Suprapubic skin (tissue), 3 donors: ENCODE measurements around the gene CDHR3.

Source experiments
- EP300 ChIP-seq: sonication (generic); formaldehyde crosslinking; IDR thresholded peaks from one replicate; pipeline ENCODE4 v1.6.1; 2017; ENCODE audit warnings: antibody characterized with exemption
- POLR2A ChIP-seq, 2 donors: fragments of 450-650 bp; IDR thresholded peaks; one replicate each; pipeline ENCODE4 v1.6.1; 2017; ENCODE audit warnings: antibody characterized with exemption in 2 of 2, mild to moderate bottlenecking in 2 of 2, moderate library complexity in 2 of 2
- TF ChIP-seq, protein P1 (sequence below), 2 donors: fragments of 200-600 bp in 1 of 2; fragments of 450-650 bp in 1 of 2; sonication (generic) in 1 of 2; IDR thresholded peaks; one replicate each; pipeline ENCODE4 v1.5.1; 2016 to 2019; ENCODE audit warnings: antibody characterized with exemption in 2 of 2, mild to moderate bottlenecking in 1 of 2, moderate library complexity in 1 of 2

DNA sequence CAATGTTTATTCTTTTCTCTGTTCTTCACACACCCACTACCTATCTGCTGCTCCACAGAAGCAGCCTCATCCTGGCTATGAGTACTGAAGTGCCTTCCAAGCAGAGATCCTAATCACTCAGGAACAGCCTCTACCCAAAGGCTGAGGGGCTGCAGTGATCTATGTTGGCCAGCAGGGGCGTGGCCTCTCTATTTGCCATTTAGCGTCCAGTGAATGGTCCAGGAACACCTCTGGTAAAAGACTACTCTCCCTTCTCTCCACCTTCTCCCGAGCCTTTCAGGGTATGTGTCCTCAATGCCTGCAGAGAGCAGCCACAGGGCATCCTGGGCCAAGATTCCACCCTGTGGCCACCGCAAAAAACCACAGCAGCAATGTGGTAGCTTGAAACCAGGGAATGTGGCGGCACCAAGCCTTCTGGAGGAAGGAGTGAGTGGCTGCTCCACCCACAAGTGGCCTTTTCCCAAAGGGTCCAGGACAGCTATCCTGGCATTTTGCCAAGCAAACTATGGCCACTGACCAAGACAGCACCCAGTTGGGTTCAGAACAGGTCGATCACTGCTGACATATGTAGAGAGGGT is 78.2 kb downstream of the CDHR3 start:
- TF ChIP-seq, protein P1, sequence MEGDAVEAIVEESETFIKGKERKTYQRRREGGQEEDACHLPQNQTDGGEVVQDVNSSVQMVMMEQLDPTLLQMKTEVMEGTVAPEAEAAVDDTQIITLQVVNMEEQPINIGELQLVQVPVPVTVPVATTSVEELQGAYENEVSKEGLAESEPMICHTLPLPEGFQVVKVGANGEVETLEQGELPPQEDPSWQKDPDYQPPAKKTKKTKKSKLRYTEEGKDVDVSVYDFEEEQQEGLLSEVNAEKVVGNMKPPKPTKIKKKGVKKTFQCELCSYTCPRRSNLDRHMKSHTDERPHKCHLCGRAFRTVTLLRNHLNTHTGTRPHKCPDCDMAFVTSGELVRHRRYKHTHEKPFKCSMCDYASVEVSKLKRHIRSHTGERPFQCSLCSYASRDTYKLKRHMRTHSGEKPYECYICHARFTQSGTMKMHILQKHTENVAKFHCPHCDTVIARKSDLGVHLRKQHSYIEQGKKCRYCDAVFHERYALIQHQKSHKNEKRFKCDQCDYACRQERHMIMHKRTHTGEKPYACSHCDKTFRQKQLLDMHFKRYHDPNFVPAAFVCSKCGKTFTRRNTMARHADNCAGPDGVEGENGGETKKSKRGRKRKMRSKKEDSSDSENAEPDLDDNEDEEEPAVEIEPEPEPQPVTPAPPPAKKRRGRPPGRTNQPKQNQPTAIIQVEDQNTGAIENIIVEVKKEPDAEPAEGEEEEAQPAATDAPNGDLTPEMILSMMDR (IDR thresholded peaks at IDR 0.05): peak; percentile 14 to 76
- TF ChIP-seq POLR2A (IDR thresholded peaks at IDR 0.05) (no peak), EP300 (no peak)
